Measurements from ENCODE around the gene GPR15LG.

The GPR15LG gene

DNA sequence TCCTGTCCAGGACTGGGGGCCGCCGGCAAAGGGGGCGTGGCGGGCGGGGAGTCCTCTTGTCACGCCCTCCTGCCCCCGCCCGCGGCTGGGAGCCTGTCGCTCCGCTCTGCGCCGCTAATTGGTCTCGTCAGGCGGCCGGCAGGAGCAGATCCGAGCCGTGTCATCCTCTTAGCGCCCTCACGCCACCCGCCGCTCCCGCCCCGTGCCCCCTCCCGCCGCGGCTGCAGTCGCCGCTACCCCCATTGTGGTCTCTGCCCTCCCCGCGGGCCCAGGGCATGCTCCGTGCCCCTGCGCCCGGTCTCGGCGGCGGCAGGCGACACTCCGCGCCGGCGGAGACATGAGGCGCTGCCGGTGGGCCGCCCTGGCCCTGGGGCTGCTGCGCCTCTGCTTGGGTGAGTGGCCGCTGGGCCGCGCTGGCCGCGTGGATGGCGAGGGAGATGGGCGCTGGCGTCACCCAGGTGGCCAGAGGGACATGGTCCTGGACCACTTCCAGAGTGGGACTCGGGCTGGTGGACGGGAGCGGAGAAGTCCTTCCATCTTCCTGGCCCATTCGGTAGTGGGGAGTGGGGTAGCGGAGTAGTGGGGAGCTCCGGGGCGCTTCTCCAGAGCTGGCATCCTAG, 20.9 kb downstream of the GPR15LG start, which contains the start of gene CDHR1:
TSS of gene CDHR1 (plus strand) at position 114 of the 620 bp plus-strand sequence. CDS start at position 338, 224 bp downstream.
- DNase-seq, result peak; percentile 63

DNA sequence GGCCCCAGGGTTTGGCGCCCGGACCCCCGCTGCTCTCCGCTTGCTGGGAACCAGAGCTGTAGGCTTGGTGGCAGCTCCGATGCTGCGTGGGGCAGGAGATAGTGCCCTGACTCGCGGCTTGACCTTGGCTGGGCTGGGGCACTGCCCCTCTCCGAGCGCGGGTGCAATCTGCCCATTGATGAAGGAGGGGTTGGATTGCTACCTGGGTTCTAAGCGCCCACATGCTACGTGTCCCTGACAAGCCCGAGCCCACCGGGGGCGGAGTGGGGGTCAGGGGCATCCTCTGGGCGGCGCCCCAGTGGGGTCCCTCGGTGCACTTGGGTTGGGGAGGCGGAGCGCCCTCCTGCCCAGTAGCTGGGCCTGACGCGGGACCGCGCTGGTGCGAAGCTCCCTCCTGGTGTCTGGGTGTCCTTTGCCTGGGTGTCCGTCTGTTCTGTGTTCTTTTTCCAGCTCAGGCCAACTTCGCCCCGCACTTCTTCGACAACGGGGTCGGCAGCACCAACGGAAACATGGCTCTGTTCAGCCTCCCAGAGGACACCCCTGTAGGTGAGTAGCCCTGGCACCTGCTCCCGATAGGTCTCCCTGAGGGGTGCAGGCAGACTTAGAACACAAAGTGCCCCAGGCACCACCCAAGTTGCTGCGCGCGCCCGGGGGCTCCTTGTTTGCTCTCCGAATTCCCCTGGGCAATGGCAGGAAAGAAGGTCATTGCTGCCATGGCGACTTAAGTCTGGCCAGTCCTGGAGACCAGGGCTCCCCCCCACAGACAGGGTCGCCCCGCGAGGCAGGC, 21.6 kb downstream of the GPR15LG start:
- DNase-seq, result no peak

DNA sequence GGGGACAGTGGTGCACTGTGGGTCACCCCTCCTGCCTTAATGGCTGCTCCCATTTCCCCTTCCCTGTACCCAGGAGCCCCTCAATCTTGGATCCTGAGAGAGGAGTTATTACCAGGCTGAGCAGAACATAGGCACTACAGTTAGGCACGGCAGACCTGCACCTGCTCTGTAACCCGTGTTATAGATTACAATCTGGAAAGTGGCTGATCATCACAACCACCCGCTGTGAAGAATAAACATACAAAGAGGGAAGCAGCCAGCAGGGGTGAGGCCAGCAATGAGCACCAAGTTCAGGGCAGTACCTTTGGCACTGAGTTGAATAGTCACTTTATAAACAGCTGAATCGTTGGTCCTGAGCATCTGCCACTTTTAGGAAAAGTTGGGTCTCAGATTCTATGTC, 22.5 kb downstream of the GPR15LG start:
- peak; percentile 94 for DNase-seq

DNA sequence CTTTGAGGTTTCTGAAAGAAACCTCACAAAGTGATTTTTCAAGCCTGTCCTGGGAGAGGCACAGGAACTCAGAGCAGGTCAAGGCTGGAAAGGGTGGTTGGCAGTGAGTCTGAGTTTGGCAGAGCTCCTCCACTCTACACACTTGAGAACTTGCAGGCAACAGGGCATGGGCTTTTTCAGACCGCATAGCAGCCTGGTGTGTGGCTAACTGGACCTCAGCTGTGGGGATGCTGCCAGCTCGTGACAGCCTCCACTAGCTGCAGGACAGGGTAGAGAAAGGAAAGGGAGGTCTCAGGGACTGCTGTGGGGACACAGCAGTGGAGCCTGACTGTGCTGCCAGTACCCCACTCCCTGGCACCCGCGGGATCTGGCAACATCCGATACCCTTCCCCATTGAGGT, 23.3 kb downstream of the GPR15LG start:
- DNase-seq, result no peak

DNA sequence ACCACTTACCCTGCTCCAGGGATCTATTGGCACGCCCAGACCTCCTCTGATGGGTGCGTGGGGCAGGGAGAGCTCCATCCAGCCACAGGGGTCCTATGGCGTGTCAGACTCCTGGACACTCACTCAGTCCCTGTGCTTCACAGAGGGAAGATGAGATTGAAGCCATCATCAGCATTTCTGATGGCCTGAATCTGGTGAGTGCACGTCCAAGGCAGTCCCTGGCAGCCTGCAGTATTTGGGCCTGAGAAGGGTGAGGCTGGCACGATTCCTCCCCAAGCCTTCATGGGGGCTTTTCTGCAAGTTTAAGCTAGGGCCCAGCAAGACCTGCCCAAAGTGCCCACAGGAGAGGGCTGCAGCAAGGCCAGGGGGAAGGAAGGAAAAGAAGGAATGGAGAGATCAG, 24.0 kb downstream of the GPR15LG start:
- DNase-seq, result no peak

DNA sequence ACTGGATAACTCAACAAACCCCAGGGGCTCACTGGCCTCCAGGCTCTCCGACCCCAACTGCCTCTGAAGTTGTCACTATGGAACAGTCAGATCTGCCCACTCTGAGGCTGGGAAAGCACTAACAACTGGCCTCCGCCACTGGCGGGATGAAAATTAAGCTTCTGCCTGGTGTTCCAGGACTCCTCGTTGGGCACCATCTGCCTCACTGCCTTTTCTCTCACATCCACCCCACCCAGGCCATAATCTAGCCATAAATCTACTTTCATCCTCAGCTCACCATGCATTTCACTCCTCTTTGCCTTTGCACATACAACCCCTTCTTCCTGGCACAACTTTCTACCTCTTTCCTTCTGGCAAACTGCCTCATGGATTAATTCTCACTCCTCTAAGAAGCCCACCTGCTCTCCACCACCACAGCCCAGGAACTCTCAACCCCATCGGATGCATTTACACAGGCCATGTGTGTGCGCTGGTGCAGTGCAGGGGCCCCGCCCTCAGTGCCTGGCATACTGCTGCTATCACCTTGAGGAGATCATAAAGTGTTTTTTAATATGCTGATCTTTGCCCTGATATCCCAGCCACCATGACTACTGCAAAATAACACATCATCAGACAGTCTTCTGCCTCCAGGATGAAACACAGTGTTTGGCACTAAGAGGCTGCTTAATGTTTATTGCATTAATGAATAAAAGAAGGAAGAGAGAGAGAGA, 24.8 kb downstream of the GPR15LG start:
- DNase-seq, result no peak

DNA sequence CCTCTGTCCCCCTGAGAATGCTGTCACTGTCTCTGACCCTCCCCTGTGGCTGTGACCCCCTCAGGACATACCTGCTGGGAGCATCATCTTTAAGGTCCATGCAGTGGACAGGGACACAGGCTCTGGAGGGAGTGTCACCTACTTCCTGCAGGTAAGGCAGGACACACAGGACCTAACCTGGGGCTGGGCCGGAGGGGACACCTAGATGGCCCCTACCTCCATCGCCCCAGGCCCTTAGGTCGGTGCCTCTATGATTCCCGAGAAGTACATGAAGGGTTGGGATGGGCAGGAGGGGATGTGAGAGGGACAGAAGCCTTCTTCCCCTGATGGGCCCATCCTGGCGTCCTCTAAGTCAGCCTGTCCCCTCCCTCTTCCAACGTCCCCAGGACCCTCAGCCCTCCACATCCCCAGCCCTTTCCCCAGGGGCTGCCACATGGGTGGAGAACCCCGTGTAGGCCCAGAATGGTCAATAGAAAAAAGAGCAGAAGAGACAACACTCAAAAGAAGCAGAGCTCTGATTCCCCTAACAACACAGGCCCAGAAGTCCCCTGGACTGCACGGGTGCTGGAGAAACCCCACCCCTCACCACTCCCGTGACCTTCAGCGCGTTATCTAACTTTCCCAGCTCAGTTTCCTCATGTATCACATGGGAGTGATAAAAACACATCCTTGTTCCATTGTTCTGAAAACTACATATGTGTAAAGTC, 27.1 kb downstream of the GPR15LG start:
- no peak for DNase-seq

DNA sequence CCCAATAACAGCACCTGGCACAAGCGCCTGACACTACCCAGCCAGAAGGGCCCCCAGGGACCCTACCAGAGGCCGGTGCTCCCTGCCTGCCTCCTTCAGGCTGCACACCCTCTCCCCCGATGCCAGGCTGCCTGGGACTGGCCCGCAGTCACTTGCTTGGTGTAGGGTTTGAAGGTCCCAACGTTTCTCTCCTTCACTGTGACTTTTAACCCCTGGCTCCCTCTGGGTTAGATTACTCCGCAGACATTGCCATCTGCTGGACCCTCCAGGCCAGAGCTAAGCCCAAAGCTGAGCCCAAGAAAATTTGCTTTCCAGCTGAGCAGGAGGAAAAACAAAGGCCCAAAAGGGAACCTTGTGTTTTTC, 27.6 kb downstream of the GPR15LG start:
- no peak for DNase-seq

DNA sequence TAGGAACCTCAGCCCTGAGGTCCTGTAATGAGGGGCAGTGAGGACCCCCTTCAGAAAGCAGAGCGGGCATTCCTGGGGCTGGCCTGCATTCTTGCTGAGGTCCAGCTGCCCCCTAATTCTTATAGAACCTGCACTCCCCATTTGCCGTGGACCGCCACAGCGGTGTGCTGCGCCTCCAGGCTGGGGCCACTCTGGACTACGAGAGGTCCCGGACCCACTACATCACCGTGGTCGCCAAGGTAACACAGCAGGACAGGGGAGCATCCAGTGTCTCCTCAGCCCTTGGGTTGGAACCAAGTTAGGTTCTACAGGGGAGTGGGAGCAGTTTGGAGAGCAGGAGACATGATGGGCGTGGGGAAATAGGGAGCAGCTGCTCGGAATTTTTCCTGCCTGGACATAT, 28.1 kb downstream of the GPR15LG start:
- no peak for DNase-seq

DNA sequence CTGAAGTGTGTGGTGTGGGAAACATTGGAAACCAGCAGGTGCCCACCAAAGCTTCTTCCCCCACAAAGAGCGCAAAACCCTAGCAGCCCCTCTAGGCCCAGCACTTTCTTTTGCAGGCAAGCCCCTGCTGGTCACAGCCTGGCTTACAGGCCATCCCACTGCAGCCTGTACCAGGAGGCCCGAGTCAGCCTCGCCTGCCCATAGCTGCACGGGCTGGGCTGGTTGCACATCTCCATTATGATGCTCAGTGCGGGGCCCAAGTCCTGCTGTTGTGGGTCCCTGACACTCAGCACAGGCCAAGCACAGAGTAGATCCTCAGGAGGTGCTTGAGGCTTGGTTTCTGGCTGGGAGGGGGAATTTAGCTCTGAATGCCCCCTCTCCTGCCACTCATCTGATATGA, 28.7 kb downstream of the GPR15LG start:
- DNase-seq, result no peak

DNA sequence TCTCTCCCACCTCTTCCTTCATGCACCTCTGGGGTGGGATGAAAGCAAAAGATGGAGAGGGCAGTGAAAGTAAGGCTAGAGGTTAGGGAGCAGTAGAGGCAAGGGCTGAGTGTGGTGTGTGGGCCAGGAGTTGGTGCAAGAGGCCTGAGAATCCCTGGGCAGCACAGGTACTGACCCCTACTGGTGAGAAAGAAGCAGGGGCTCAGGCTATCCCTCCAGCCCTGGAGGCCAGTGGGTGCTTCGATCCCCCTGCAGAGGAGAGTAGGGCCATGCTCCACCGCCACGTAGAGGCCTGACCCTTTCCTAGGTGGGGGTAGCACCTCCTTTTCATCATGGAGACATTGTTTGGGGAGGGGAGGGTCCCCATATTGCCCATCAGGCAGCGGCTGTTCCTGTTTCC, 30.5 kb downstream of the GPR15LG start:
- DNase-seq, result no peak

DNA sequence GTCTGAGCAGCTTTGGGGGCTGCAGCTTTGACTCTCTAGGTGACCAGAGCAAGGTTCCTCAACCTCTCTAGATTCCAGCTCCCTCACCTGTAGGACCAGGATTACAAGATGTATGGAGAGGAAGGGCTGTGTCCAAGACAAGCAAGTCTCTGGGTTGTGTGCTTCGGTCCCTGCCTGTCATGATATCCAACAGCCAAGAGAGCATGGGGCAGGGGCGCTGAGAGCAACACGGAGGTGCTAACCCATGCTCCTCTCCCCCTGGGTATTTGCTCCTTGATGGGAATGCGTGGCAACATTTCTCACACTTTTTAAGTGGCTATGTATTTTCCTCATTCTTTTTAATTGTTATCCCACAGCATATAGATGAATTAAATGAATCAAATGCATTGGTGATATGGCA, 31.0 kb downstream of the GPR15LG start:
- no peak for DNase-seq

DNA sequence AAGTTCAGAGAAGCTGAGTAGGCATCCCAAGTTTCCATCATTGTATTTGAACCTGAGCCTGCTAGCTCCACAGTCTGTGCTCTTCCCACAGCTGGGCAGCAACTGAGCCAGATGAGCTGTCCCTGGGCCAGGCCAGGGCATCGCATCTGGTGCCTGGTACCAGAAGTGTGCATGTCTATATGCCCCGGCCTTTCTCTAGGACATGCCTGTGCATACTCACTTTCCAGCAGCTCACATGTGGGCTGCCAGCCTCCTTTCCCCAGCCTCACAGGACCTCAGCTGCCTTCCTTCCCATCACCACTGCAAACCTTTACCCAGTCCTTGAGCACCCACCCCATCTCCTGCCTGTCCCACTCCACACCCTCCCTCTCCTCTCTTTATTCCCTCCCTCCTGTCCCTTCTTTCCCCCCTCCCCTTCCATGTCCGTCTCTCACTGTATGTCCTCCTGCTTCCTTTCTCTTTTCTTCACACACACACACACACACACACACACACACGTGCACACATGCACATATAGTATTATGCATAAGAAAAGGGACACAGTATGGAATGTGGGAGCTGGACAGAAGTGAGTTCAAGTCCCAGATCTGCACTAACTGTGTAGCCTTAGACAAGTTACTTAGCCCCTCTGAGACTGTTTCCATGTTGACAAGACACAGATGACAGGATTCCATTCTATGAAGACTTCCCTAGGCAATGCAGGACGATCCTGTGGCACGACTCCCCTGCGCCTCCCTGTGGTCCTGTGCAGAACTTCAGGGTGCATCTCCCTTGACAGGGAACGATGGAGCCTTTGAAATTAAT, 31.6 kb downstream of the GPR15LG start:
- DNase-seq, result peak; percentile 36

DNA sequence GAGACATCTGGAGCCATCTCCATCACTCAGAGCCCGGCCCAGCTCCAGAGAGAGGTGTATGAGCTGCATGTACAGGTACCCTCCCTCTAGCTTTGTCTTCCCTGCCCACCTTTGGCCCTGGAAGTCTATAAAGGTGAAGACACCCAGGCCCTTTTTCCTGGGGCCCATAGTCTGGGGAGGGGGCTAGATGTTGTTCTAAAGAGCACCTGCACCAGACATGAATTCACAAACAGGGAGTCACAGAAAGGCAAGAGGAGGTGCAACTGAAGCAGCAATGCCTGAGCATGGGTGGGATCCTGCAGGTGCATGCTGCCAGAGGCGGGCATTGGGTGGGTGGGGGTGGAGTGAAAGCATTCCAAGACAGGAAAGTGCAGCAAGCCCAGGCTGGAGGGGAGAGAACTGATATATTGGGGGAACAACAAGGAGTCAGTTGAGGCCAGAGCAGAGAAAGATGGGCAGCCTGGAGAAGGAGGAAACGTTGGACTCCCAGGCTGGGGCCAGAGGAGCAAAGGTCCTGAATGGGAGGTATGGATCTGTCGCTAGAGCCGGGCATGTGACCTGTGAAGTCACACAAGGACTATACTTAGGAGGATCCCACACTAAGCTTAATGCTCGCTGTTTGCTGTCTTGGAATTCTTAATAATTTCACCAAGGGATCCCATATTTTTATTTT, 32.4 kb downstream of the GPR15LG start:
- DNase-seq, result no peak

DNA sequence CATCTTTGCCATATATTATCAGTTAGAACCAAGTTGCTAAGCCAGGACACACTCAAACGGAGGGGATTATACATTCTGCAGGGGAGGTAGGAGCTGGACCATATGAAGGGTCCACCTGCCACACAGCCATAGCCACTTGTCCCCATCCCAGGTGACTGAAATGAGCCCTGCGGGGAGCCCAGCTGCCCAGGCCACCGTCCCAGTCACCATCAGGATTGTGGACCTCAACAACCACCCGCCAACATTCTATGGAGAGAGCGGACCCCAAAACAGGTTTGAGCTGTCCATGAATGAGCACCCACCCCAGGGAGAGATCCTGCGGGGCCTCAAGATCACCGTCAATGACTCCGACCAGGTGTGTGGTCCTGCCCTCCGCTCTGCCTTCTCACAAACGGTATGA, 34.4 kb downstream of the GPR15LG start:
- DNase-seq, result no peak

DNA sequence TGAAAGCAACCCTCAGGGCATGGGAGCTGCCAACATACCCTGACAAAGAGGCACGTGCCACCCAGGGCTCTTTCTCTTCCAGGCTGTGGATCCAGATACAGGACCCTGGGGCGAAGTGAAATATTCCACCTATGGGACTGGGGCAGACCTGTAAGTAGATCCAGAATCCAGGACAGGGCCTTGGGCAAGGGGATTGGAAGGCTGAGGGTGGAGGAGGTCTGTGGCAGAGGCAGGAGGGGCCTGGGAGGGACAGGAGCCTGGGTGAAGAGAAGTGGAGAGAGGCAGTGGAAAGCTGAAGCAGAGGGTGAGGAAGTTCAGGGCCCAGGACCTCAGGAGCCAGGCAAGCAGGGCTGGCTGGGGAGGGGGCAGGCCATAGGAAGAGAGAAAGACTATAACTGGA, 38.0 kb downstream of the GPR15LG start:
- DNase-seq, result no peak

DNA sequence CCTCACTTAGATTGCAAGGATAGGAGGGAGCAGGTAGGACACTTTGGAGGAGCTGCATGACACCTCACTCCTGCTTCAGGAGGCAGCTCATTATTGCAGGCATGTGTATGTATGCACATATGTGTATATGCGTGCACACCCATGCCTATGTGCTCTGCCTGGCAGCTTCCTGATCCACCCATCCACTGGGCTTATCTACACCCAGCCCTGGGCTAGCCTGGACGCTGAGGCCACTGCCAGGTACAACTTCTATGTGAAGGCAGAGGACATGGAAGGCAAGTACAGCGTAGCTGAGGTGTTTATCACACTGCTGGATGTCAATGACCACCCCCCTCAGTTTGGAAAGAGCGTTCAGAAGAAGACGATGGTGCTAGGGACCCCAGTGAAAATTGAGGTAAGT, 38.4 kb downstream of the GPR15LG start:
- DNase-seq, result no peak

DNA sequence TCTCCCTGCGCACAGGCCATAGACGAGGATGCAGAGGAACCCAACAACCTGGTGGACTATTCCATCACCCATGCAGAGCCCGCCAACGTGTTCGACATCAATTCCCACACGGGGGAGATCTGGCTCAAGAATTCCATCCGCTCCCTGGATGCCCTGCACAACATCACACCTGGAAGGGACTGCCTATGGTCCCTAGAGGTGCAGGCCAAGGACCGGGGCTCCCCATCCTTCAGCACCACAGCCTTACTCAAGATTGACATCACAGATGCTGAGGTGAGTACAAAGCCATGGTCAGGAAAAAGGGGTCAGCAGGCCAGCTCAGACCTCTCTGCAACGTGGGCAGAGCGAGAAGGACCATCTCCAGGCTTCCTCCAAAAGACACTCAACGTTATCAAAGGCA, 39.5 kb downstream of the GPR15LG start:
- DNase-seq, result no peak

DNA sequence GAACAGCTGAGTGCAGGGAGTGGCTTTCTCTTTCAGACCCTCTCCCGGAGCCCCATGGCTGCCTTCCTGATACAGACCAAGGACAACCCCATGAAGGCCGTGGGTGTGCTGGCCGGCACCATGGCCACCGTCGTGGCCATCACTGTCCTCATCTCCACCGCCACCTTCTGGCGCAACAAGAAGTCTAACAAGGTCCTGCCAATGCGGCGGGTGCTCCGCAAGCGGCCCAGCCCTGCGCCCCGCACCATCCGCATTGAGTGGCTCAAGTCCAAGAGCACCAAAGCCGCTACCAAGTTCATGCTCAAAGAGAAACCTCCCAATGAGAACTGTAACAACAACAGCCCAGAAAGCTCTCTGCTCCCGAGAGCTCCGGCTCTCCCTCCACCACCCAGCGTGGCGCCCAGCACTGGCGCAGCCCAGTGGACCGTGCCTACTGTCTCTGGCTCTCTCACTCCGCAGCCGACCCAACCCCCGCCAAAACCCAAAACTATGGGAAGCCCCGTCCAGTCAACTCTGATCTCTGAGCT, 40.5 kb downstream of the GPR15LG start:
- no peak for DNase-seq

DNA sequence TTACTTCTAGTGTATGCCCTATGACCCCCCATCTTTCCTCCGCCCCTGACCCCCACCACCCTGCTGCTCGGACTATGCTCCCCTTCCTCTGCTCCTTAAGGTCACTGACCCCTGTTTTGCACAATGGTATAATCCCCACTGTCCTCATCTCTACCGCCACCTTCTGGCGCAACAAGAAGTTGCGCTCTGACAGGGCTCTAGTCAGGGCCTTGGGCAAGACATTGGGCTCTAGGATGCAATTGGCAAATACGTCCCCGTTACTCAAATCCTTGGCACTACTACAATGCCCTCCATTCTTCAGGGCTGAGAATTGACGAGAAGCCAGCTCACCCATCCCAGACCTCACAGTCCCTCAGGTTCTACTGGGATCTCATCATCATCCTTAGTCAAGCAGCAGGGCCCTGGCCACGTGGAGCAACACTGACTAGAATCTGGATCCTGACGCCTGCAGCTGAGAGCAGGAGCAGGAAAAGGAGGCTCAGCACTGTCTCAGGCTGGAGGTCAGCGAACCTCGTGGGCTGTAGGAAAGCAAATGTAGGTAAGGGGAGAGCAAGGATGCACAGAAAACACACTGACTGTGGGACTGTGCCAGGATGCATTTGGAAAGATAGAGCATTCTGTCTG, 41.1 kb downstream of the GPR15LG start:
- DNase-seq, result no peak

DNA sequence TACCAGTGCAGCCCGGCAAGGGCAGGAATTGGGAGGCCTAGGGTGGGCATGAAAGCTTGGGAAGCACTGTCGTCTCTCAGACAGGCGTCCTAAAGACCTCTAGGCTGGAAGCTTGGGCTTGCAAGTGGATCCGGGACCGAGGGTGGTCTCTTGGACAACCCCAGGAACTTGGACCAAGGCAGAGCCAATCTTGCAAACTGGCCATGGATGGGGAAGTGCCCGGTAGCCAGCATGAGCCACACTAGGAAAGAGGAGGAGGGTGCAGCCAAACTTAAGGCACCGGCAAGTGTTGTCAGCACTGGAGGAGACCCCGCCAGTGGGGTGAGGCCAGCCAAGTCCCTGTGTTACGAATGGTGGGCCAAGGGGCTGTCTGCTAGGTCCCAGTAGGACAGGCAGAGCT, 43.2 kb downstream of the GPR15LG start:
- no peak for DNase-seq

Data from NCI-H510A treated with DMSO at 0.1 percent for 48 hours (cell line).